Aortic smooth muscle cell (primary cell): ENCODE data around the gene TTC27. TPM values are rescaled to one million over a fixed set of nuclear protein-coding genes. Genes with fewer than 3 reads are reported as not detected.

Source experiments
- total RNA-seq: library from RNA; depleted of rRNA; stranded (reverse); fragments of >200 nt; gene quantifications from 2 replicates; pipeline ENCODE4 v1.2.3, GENCODE V29; 2014

The TTC27 gene
- total RNA-seq = 24.0 and 35.8 TPM in 2 replicates

GRCh38 chr2:32627814-32628579 lies at the start of gene TTC27:
TTC27 (plus strand) TSS chr2:32628050; CDS start chr2:32628293, 243 bp downstream.

